H1 (cell line): ENCODE measurements around the gene SECISBP2. TPM values are rescaled to one million over a fixed set of nuclear protein-coding genes. Genes with fewer than 3 reads are reported as not detected.

ENCODE experiments used
- BCL11A ChIP-seq, 2 experiments: IDR thresholded peaks; one replicate each; pipeline ENCODE4 v1.6.1; 2011; ENCODE audit warnings: low read depth in 2 of 2, low read length in 2 of 2, mild to moderate bottlenecking in 2 of 2
- FOSL1 ChIP-seq: IDR thresholded peaks from 2 replicates; pipeline ENCODE4 v1.6.1; 2011; ENCODE audit warnings: mild to moderate bottlenecking, low read depth, low read length, moderate library complexity; ENCODE audit not compliant: insufficient read depth
- USF2 ChIP-seq: IDR thresholded peaks from 2 replicates; pipeline ENCODE4 v1.6.1; 2011; ENCODE audit warnings: low read length, improper control_type of control experiment
- YY1 ChIP-seq: IDR thresholded peaks from 2 replicates; pipeline ENCODE4 v1.6.1; 2011; ENCODE audit warnings: low read depth, mild to moderate bottlenecking, low read length
- polyA plus RNA-seq, 7 experiments: library from polyadenylated mRNA; depleted of rRNA in 3 of 7; stranded (reverse) in 5 of 7; unstranded in 2 of 7; fragments of >200 nt in 5 of 7; fragments of 200-250 nt in 2 of 7; gene quantifications; 1 replicate in 5 of 7; 2 replicates in 1 of 7; 4 replicates in 1 of 7; pipeline versions ENCODE4 v1.2.1 to v1.2.3, GENCODE V29; 2011 to 2013; ENCODE audit warnings: missing spikeins in 2 of 7, mixed read lengths in 2 of 7
- total RNA-seq: library from RNA; stranded (reverse); fragmentation: NEBNext Ultra II Directional; extraction: Animal tissue kit (Norgen Biotek cat#: 25700); gene quantifications from 2 replicates; pipeline ENCODE4 v1.2.1, GENCODE V29; 2021
- TF ChIP-seq, protein P1 (sequence below), 3 experiments: IDR thresholded peaks; 1 replicate in 2 of 3; 2 replicates in 1 of 3; pipeline versions ENCODE4 v1.5.1 to v1.6.1; 2011; ENCODE audit warnings: low read length in 3 of 3, mild to moderate bottlenecking in 3 of 3, inconsistent platforms in 2 of 3, low read depth in 1 of 3, moderate library complexity in 1 of 3; ENCODE audit not compliant: insufficient read depth in 1 of 3; ENCODE audit errors: control extremely low read depth in 1 of 3

Gene SECISBP2
- total and polyA plus RNA-seq, 2 of the 8 experiments (the other 6 are each of a cell fraction or from before 2014, with no cell fraction given) = 39.0 to 61.7 TPM

DNA sequence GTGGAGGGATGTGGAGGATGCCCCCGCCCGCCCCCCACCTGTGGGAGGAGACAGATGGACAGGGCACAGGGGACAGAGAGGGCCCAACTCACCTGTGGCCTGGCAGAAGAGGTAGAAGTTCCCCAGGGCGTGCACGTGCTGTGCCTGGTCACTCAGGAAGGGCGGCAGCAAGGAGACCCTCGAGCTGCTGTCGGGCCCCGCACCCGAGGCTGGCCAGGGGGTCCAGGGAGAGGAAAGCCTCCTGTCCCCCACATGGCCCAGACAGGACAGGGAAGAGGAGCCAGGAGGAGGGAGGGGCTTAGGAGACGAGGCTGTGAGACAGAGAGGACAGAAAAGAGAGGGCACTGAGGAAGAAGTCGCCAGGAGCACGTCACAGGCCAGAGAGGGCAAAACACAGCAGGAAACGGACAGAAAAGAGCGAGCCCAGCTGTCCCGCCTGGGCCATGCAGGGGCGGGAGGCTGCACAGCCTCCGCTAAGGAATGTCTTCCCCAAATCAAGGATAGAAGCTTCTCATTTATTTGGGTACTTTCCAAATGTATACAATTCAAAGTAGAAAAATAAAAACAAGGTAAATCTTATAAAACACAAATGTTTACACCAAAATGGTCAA, 58.5 kb downstream of the SECISBP2 start (continued):
- TF ChIP-seq, protein P1, sequence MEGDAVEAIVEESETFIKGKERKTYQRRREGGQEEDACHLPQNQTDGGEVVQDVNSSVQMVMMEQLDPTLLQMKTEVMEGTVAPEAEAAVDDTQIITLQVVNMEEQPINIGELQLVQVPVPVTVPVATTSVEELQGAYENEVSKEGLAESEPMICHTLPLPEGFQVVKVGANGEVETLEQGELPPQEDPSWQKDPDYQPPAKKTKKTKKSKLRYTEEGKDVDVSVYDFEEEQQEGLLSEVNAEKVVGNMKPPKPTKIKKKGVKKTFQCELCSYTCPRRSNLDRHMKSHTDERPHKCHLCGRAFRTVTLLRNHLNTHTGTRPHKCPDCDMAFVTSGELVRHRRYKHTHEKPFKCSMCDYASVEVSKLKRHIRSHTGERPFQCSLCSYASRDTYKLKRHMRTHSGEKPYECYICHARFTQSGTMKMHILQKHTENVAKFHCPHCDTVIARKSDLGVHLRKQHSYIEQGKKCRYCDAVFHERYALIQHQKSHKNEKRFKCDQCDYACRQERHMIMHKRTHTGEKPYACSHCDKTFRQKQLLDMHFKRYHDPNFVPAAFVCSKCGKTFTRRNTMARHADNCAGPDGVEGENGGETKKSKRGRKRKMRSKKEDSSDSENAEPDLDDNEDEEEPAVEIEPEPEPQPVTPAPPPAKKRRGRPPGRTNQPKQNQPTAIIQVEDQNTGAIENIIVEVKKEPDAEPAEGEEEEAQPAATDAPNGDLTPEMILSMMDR (IDR thresholded peaks at IDR 0.05; ENCODE audit: control extremely low read depth in 1 of 3, insufficient read depth in 1 of 3, low read depth in 1 of 3, low read length in 3 of 3) = no peak
- TF ChIP-seq FOSL1 = no peak
- TF ChIP-seq YY1 = no peak
- TF ChIP-seq USF2 = no peak
- no peak for TF ChIP-seq BCL11A (IDR thresholded peaks at IDR 0.05; ENCODE audit: low read depth in 2 of 2, low read length in 2 of 2)
